HG03103 (cell line): ENCODE measurements around the gene IQCC.

Experiments used
- ATAC-seq: cut with Tn5 transposase; IDR thresholded peaks from one replicate; pipeline ENCODE4 v1.9.1; 2021; ENCODE audit warnings: low read depth; ENCODE audit not compliant: unreplicated experiment

Gene IQCC

DNA sequence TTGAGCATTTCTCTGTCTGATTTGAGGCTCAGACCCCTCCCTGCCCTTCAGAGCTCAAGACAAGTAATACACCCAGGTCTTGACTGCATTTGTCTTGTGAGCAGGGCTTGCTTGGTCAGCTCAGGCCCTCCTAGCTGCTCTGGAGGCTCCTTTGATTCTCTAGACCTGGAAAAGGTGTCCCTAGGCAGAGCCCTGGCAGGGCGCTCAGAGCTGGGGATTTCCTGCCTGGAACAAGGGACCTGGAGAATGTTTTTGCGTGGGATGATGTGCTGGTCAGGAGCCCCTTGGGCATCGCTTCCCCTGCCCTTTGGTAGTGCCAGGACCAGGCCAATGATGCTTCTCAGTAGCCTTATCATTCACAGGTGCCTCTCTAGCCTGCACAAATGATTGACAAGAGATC, 9.9 kb upstream of the IQCC start:
- ATAC-seq, result no peak

DNA sequence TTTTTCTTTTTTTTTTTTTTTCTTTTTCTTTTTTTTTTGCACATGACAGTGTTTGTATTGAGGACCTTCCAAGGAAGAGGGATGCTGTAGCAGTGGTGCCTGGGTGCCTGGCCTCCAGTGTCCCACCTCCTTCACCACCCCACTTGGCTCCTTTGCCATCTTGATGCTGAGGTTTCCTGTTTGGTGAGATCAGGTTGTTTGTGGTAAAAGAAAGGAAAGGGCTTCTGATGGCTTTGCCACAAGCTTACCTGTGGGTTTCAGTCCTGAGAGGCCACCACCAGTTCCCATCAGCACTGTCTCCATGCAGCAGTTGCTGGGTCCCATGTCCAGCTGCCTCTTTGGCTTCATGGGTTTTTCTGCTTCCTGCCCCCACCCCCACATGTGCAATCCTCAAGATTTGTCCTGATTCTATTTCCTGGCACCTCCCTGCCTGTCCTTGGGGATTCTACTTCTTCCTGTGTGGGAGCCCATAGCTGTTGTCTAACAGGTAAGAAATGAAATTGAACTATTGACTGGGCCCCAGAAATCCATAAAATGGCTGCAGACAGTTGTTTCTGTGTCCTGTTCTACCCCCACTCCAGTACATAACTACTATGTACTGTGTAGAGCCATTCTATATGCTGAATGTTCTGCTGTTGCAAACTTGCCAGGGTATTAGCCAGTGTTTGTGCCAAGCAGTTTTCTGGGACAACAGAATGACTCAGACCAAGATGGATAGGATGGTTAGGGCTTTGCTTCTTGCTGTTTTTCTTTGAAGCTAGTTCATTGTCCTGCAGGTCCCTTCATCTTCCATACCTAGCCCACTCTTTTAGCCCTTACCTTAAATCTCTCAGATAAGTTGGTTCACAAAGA, 9.3 kb upstream of the IQCC start:
- no peak for ATAC-seq

DNA sequence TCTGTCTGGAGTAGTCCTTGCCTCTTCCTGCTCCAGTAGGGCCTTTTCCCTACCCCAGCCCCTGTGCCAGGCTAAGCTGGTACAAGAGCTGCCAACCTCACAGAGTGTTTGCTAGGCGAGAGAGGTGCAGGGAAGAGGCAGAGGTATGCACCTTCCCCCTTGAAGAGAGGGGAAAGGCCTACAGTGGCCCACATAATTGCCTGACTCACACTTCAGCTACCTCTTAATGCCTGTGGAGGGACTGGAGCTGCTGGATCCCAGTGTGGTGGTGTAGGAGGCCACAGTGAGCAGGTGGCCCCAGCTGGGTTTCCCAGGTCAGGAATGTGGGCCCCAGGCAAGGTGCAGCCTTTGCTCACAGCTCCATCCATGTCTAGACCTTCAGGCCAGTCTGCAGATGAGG, 8.4 kb upstream of the IQCC start:
- no peak for ATAC-seq

DNA sequence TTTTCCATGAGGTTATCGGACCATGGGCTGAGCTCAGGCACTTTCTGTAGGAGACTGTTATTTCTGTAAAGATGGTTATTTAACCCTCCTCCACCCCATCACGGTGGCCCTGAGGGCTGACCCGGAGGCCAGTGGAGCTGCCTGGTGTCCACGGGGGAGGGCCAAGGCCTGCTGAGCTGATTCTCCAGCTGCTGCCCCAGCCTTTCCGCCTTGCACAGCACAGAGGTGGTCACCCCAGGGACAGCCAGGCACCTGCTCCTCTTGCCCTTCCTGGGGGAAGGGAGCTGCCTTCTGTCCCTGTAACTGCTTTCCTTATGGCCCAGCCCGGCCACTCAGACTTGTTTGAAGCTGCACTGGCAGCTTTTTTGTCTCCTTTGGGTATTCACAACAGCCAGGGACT, 7.6 kb upstream of the IQCC start:
- no peak for ATAC-seq

DNA sequence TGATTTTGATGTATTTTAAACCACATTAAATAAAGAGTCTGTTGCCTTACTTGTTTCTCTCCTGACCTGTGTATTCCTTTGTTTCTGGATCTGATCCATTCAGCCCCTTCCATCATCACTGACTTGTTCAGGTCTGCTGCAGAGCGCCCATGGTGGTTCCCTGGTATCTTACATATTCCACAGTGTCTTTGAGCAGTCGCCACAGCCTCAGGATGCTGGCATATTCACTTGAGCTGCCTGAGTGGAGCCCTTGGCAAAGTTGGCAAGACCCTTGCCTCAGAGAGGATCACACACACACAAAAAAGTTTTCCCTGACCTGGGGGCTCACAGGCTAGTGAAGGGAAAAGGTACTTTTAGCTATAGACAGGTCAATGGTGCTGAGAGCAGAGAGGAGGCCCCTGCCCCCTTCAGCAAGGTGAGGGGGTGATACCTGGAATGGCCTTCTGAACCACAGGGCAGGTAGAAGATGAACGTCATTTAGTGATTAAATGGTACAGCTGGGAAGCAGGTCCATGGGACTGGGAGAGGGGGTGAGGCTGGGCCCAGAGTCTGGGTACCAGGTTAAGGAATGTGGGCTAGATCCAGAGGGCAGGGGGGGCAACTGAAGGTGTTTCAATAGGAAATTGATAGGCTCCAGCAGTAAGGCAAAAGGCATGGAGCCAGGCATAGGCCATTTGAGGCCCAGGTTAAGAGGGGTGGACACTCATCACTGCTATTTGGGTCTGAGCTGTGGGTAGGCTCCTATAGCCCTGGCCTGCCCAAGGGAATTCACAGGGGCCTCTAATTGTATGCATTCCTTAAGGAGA, 7.0 kb upstream of the IQCC start:
- ATAC-seq, result no peak

DNA sequence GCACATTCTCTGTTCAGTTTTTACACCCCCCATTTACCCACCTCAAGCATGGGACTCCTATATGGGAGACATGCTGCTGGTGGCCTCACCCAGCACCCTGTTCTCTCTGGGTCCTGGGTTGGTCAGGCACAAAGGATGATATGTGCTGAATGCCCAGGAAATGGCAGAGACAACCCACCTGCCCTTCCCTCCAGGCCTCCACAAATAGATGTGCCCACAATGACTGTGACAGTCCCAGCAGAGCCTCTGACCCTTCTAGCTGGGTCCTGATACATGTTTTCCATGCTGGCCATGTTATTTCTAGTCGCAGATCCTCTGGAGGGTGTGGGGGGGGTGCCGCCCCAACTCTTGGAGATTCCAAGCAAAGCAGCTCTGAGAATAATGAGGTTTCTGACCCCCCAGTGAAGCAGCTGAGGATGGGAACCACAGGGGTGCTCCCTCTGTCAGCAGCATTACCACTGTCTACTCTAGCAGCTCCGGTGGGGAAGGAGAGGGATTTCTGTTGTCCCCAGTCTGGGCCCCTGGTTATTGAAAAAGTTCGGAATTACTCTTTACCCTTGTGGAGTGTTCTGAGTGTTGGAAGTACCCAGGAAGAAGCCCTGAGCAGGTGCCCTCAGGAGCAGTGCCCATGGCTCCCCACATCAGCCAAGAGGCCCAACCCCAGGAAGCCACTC, 6.3 kb upstream of the IQCC start:
- no peak for ATAC-seq

DNA sequence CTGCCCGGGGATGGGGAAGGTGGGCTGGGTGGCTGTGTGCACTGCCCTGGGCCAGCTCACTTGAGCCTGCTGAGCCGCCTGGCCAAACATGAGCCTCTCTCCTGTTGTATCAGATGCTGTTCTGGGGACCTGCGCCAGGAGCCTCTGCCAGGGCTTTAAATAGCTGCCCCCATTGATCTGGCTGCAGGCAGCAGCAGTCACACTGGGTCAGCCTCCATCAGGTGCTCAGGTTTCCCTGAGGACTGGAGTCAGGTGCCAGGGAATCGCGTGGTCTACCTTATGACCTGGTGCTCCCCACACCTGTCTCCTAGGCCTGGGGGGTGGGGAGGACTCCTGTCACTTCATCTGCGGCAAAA, 5.8 kb upstream of the IQCC start:
- ATAC-seq, result no peak

DNA sequence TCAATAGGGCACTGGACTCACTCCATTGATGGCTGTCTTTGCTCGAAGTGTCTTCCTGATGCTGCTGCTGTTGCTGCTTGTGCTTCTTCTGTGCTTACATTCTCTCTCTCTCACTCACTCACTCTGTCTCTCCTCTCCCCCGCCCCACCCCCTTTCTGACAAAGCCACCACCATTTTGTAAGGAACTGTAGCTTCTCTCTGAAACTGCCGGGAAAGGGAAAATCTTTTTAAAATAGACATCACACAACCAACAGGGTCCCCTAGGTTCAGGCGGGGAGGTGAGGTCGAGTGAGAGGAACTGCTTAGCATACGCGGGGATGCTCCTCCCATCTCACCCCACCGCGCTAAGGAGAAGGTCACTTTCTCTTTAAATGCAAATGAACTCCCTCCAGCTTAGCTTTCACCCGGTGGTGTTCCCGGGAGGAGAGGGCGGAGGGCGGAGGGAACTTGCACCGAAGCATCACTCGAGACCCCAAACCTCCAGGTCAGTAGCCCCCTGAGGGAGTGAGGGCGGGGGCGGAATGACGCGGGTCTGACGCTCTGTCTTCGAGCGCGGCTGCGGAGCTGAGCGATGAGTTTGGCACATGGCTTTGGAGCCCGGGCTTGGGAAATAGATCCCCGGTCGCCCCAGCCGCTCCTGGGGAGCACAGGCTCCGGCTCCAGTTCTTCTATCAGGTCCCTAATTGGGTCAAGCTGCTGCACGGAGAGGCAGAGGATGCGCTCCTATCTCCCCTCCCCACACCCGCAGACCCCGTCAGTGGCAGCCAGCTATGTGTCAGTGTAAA, 5.1 kb upstream of the IQCC start, which contains the start of gene CCDC28B:
Gene CCDC28B (plus strand): TSS at position 370 of the 785 bp plus-strand sequence. CDS start 1,341 bp downstream, outside the sequence.
- no peak for ATAC-seq

DNA sequence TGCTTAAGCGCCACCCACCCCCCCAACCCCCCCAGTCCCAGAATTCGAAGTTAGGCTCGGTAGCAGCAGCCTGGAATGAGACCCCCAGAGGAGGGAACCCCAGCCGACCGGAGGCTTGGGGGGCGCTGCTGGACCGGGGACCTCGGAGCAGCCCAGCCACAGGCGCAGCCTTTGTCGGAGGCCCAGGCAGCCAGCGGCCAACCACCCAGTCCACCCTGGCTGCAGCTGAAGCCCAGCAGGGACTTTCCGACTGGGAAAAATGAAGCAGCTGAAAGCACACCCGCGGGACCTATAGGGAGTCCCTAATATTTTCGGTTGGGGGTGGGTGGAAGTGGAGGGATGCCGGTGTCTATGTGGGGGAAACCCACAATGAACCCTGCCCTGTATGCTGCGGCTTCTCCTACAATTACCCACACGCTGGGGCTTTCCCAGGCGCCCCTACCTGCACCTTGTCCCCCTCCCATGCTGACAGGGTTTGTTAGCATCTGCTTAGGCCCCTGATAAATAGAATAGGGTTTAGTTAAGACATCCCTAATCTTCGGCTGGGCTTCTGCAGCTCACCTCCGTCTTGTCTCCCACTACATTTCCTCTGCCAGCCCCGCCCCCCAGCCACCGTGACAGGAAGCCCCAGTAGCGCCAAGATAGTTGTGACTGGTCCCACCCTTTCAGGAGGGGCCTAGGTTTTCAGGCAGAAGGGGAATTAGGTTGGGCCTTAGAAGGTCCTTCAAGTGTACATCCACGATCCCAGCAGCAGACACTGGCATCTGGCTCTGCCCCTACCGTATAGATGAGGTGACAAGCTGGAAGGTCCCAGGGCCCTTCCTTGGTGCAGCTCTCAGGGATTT, 4.2 kb upstream of the IQCC start:
- no peak for ATAC-seq

DNA sequence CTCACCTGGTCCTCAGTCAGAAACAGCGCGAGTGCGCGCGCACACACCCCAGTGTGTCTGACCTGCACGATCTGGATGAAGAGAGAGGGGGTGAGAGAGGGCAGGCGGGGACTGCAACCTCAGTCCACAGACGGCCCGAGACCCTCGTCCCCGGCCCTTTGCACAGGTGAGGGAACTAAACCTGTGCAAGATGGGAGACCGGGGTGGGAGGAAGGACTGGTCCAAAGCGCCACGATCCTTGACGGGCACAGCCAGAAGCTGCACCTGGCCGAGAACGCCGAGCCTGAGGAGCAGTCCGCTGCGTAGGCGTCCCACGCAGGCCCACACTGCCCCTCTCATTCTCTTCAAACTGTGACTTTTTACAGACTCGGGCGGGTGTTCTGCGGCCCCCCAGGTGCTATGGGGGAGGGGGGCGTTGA, 519 bp upstream of the IQCC start:
- ATAC-seq, result no peak

DNA sequence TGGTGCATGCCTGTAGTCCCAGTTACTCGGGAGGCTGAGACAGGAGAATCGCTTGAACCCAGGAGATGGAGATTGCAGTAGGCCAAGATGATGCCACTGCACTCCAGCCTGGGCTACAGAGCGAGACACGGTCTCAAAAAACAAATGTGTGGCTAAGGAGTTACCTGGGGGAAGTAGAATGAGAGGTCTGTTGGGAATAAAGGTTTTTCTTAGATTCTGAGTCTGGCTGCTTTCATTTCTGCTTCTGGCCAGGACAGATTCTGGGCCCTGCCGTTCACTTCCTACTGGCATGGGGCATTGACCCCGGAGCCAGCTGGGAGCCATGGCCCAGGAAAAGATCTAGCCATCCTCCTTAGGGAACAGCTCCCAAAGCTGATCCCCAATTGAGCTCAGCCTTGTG, 3.0 kb downstream of the IQCC start:
- no peak for ATAC-seq

DNA sequence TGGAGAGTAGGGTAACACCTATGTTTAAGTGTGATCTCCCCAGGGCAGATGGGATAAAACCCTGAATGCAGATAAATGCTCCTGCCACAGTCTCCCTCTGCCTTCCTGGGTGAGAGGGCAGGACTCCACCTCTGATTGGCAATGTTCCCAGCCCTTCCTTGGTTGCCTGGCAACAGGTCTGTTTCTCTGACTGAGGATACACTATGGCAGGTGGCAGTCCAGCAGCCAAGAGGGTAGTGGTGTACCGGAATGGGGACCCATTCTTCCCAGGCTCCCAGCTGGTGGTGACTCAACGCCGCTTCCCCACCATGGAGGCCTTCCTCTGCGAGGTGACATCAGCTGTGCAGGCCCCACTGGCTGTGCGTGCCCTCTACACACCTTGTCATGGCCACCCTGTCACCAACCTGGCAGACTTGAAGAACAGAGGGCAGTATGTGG, 3.4 kb downstream of the IQCC start, which contains the start of gene DCDC2B:
Gene DCDC2B (plus strand): TSS at position 199 of the 438 bp plus-strand sequence. CDS start 5 bp downstream, at position 204.
- no peak for ATAC-seq

DNA sequence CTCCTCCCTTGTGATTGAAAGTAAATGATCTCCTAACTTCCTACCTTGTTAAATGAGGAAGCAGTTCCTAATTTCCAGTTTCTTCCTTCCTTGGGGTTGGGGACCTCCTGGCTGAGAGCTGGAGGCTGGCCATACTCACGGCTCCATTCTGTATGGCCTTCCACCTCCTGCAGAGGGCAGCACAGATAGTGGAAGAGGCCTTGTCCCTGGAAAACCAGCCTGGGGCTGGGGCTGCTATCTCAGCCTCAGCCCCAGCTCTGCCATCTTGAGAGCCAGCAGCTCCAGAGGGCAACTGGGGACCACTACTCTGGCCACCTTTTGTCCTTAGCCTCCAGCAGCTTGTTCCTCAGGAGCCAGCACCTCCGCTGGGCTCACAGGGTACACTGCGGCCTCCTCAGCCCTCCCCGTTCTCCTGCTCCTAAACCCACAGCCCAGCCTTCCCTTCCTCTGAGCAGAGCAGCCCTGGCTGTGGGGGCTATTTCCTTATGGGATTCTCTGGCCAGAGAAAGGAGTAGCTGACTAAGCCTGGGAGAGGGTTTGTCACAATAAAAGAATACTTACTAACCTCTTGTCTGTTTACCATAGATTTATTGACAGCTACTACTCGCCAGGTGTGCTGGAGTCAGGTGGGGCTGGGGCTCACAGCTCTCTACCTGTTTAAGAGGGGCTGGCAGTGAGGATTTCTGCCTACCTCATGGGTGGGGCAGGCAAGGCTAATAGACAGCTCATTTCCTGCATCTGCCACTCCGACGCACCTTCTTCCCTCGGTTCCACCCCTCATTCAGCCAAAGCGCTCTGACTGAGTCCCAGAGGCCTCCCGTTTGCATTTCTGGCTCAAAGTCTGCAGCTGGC, 10.4 kb downstream of the IQCC start:
- ATAC-seq, result no peak

DNA sequence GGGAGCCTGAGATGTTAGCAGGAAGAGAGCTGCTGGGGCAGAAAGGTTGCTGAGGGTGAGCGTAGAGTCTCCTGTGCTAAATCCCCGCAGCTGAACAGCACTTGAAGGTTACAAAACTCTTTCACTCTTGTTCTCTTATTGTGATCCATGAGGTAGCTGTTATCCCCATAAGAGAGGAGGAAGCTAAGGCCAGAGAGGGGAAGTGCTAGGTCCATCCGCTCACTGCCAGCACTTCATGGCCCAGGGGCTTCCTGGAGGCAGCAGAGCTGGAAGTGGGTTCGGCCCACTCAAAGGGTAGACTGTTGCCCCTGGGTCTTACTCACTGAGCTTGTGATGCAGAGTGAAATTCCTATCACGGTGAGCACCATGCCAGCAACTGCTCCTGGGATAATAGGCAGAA, 11.1 kb downstream of the IQCC start:
- ATAC-seq, result no peak

DNA sequence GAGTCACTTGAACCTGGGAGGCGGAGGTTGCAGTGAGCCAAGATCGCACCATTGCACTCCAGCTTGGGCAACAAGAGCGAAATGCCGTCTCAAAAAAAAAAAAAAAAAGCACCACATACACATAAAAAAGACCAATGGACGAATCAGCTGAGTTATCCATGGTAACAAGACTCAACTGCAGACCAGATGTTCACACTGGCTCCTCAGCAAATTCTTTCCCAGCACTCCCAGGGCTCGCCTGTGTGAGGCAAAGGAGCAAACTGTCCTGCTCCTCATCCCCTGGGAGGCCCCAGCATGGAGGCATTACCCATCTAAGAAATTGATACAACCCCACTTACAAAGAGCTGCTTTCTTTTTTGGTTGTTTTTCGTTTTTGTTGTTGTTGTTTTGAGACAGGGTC, 13.6 kb downstream of the IQCC start:
- no peak for ATAC-seq

DNA sequence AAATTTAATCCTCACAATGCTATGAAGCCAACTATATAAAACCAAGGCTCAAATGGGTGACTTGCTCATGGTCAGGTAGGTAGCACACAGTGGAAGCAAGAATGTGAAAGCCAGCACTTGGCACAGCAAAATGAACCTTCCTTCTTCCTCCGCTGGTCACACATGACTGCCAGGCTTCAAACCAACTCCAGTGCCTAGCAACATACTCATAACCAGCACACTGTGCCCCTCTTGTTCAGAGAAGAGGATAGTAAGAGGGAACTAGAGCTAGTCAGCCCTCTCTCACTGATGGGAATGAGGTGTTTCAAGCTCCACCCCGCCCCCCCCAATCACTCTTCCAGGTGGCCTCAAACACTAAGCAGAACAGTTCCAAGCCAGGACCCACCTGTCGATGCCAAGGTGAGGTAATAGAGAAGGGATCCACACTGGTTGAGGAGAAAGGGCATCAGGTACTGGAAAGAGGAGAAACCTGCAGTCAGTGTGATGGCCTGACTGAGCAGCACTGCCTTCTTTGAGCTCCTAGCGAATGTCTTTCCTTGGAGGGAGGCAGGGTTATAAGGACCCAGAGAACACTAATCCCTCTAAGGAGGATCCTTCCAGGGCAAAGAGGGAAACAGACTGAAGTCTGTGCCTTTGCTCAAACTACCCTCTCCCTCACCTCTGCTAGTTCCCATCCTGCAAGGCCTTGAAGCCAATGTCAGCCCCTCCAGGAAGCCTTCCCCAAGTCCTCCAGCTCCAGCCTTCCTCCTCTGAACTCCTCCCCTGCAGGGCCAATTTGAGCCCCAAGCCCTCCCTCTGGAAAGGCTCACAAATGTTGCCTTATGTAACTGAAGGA, 15.5 kb downstream of the IQCC start:
- no peak for ATAC-seq

DNA sequence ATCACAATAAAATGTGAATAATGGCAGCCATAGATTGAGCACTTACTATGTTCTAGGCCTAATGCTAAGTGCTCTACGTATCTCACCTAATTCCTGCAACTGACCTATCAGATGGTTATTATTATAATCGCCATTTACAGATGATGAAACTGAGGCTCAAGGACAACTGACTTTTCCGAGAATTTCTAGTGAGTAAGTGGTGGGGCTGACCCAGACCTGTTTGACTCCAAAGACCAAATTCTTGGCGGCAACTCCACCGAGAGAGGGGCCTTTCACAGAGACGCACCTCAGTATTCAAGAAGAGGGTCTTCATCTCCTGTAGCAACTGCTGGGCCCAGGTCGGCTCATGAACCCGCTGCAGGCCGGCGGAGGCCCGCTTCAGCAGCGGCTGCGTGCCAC, 16.1 kb downstream of the IQCC start:
- ATAC-seq, result no peak
